ENCODE measurements around the gene MIEF2.

- TF ChIP-seq CTCF (IDR thresholded peaks at IDR 0.05; ENCODE audit: insufficient read depth, low read length) (no peak), POLR2AphosphoS5 (IDR thresholded peaks at IDR 0.05; ENCODE audit: low read depth) (no peak; the same call in 1 of the 2 replicates), REST (IDR thresholded peaks at IDR 0.05; ENCODE audit: insufficient replicate concordance, low read depth) (peak; percentile 62), GABPA (IDR thresholded peaks at IDR 0.05; ENCODE audit: low read depth) (peak; percentile 76)
These were observed 54.5 kb downstream of the MIEF2 start, which contains the start of the genes SMCR8 and TOP3A for GRCh38 chr17:18314731-18315561.

Data from HL-60 (cell line).